GM13977 (cell line): ENCODE results near the gene DHRS12.

ENCODE experiments used
- DNase-seq: peaks from one replicate; pipeline ENCODE4 v3.0.0; 2012; ENCODE audit warnings: low spot score
- in situ Hi-C: fragments of 300-500 bp; cut with MboI; formaldehyde crosslinking; loops from one replicate; pipeline ENCODE4 v1.12.0; 2022; ENCODE audit warnings: low sequenced_read_pairs, low pct_unique_long_range_greater_than_20kb, mixed read lengths, inconsistent platforms; ENCODE audit not compliant: unreplicated experiment
- TF ChIP-seq, protein P1 (sequence below): IDR thresholded peaks from 2 replicates; pipeline ENCODE4 v1.5.1; 2012; ENCODE audit warnings: mild to moderate bottlenecking, control low read depth; ENCODE audit not compliant: insufficient read depth; ENCODE audit errors: extremely low read depth, missing control alignments

DHRS12 gene

DNA sequence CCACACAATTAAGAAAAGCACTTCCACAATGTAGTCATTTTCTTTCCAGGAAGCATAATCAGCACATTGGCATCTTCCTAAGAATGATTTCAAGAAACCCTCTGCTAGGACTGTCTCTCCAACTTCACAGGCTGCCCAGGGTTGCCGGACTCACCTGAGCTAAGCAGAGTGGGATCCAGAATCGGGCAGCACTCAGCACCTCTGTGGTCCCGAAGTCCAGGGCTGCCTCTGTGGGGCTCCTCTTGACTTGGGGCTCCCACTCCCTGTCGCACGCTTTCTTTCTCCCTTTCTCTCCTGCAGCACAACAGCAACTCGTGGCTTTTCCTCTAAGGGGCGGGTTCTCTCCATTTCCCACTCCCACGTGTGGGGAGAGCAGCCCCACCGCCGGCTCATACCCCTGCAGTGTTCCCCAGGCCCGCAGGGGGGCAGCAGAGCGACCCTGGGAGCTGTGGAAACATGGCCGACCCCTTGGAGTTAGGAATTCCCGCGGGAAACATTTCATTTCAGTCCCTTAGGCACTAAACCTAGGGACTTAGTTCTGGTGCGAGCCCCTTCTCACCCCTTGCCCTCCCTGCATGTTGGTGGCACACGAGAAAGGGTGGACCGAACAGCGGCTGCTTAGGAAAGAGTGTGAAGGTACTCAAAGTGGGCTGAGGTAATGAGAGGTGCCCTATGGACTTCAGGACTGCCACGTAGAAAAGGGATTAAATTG is 41.1 kb upstream of the DHRS12 start, which contains the start of gene TMEM272:
TMEM272 (minus strand) TSS at position 316 of the 712 bp plus-strand sequence. CDS start 6,647 bp downstream, outside the sequence.
- in situ Hi-C loops, result no loop called here
- TF ChIP-seq, protein P1, sequence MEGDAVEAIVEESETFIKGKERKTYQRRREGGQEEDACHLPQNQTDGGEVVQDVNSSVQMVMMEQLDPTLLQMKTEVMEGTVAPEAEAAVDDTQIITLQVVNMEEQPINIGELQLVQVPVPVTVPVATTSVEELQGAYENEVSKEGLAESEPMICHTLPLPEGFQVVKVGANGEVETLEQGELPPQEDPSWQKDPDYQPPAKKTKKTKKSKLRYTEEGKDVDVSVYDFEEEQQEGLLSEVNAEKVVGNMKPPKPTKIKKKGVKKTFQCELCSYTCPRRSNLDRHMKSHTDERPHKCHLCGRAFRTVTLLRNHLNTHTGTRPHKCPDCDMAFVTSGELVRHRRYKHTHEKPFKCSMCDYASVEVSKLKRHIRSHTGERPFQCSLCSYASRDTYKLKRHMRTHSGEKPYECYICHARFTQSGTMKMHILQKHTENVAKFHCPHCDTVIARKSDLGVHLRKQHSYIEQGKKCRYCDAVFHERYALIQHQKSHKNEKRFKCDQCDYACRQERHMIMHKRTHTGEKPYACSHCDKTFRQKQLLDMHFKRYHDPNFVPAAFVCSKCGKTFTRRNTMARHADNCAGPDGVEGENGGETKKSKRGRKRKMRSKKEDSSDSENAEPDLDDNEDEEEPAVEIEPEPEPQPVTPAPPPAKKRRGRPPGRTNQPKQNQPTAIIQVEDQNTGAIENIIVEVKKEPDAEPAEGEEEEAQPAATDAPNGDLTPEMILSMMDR, result peak; percentile 89
- DNase-seq, result peak; percentile 73

DNA sequence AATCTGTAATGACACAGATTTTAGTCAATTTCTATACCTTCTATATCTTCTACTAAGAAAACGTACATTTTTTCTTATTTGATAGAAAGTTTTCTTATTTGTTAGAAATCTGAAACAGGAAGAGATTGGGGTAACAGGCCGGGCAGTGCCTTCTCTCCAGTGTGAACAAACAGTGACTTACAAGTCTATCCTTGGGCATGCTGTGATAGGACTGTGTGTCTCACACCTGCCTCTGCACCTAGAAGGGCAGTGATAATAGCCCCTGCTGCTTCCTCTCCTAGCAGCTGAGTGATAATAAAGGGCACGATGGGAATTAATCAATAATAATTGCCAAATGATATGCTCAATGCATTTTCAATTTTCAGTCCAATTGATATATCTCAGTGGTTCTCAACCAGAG is 39.6 kb upstream of the DHRS12 start:
- no peak for DNase-seq
- TF ChIP-seq, protein P1, result no peak
- in situ Hi-C loops, result no loop called here

DNA sequence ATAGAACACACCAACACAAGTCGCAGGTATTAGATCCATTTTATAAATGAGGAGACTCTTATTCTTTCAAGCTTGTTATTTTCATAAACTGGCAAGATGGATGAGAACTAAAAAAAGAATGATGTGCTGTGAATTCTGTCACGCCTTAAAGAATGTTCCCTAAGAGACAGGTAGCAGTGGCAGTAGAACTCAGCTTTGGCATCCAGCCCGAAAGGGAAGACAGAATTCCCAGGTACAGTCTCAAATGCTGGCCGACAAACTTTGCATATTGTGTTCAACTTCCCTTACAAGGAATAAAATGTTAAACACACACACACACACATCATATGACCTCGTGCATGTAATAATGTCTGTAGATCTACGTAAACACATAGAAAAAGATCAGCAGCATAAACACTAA is 37.8 kb upstream of the DHRS12 start:
- DNase-seq, result no peak
- TF ChIP-seq, protein P1, result no peak
- in situ Hi-C loops, result no loop called here

DNA sequence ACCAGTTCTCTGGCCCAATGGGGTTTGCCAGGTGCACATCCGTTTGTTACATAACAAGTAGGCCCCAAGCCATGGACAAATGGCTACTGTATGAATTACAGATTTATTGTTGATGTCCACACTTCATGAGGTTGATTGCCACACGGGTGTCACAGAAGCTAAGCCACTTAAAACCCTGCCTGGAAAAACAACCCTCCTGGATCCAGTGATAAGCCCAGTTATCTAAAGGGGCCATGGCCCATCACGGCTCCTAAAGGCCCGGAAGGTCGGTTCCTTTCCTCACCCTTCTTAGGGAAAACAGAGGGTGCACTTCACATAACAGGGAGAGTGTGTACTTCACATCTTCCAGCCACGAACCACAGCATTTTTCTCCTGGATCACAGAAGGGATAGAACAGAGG is 37.0 kb upstream of the DHRS12 start:
- TF ChIP-seq, protein P1, result no peak
- no peak for DNase-seq
- in situ Hi-C loops, result no loop called here

DNA sequence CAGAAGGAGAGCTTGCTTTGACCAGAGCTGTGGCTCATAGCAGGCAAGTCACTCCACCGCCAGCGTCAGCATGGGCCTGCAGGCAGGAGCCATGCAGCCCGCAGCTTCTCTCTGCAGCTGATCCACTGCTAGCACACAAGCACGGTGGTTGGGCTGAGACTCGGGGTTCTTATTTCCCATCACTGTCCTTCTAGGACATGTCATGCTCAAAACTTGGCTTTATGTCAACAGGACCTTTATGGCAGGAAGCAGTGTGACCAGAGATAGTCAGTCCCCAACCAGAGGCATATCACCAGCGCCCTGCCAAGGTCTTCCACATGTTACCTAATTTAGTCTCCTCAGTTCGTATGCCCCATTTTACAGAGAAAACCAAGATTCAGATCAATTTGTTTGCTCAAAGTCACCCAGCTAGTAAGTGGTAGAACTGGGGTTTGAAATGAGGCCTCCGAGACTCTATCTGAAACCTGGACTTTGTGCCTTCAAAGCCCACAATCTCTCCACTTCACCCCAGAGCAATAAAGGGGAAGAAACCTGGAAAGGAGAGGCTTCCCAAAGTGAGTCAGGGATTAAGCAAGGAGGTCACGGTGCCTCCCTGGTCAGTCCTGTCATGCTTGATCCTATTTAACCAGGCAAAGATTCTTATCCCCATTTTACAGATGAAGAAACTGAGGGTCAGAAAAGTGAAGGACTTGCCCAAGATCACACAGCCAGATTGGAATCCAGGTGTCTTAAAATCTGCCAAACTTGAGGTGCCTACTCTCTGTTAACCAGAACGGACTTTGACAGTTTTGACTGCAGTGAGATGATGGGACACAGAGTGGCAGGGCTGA is 36.0 kb upstream of the DHRS12 start:
- TF ChIP-seq, protein P1, result no peak
- DNase-seq, result no peak
- in situ Hi-C loops, result no loop called here

DNA sequence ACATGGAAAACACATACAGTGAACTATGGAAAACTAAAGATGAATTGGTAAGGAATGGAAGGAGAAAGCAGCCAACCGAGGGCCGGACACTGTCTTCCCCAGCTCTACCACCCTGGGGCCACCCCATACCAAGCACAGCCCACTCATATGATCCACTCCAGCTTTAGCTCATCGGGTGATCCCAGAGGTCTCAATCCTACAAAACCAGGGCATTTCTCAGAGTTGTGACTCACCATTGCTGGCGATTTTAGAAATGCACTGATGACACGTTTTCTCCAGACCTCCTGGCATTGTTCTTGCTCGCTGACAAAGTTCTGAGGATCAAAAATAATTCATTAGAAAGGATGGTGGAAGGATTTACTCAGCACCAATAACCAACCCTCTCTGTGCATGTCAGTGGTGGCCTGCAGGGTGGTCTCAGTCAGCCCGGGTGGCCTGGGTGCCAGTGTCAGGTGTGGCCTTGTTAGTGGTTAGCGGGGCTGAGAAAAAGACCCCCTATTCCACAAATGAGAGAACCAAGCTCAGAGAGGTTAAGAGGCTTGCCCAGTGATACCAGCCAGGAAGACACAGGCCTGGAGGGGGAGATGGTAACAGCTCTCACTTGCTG is 34.4 kb upstream of the DHRS12 start:
- no peak for DNase-seq
- in situ Hi-C loops, result no loop called here
- TF ChIP-seq, protein P1, result no peak
